Dermis lymphatic vessel endothelial cell (primary cell): ENCODE data around the gene RAET1L. TPM values are rescaled to one million over a fixed set of nuclear protein-coding genes. Genes with fewer than 3 reads are reported as not detected.

Experiments
- total RNA-seq: library from RNA; depleted of rRNA; stranded (reverse); fragments of >200 nt; gene quantifications from 2 replicates; pipeline ENCODE4 v1.2.1, GENCODE V29; 2014

The RAET1L gene, protein sequence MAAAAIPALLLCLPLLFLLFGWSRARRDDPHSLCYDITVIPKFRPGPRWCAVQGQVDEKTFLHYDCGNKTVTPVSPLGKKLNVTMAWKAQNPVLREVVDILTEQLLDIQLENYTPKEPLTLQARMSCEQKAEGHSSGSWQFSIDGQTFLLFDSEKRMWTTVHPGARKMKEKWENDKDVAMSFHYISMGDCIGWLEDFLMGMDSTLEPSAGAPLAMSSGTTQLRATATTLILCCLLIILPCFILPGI
- not detected in 2 replicates for total RNA-seq

DNA sequence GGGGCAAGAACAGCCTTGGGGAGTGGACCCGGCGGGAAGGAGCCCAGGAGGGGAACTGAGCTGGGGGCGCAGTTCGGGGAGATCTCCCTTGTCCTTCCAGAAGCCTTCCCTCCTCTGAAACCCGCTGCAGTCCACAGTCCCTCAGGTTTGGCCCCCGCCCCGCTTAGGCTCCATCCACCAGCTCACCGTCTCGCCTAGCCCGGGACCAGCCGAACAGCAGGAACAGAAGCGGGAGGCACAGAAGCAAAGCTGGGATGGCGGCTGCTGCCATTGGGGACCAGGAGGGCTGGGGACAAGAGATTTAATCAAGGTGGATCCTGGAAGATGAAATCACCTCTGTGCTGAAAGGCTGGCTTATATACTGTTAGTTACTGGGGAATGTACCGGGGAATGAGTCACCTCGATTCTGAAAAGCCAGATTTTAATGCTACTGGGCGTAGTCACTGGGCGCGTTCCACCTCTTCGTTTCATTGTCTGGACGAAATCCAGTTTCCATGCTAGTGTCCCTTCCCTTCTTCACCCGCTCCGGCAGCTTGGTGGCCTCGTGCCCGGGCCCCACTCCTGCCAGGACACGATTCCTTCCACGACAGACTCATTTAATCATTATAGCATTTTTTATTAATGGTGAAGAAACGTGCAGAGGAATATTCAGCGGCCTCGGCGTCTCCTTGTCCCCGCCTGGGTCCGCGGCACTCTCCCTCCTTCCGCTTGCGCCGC, at the start of gene RAET1L:
Gene RAET1L, minus strand, starts transcription at position 332 of the 717 bp plus-strand sequence. Its CDS starts 61 bp downstream, at position 271.

DNA sequence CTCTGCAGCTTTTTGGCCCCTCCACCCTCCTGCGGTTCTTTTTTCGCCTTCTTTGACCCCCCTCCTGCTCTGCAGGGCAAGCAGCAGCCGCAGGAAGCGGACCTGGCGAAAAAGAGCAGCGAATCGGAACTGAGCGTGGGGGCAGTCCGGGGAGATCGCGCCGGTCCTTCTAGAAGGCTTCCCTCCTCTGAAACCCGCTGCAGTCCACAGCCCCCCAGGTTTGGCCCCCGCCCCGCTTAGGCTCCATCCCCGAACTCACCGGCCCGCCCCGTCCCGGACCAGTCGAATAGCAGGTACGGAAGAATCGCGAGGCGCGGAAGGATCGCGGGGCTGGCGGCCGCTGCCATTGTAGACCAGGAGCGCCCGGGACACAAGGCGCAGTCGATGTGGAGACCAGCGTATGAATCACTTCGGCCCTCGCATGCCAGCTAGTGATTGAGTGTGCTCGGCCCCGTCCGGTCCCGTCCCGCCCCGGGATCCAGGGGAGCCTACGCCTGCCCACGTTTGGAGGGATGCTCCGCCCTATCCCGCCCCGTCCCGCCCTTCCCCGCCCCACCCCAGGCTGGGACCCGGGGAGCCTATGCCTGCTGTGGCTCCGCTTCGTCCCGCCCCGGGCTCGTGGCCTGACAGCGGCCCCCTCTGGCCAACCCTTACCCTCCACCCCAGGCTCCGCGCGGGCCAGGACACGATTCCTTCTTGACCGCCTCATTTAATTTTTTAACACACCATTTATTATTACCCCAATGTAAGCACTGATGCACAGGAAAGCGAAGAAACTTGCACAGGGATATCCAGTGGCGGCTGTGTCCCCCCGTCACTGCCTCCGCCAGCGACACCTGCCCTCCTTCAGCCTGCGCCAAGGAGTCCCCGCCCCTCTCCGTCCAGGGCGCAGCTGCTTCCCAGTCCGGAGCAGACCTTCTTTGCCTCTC, 43.7 kb upstream of the RAET1L start, which contains the start of gene ULBP3:
Gene ULBP3, minus strand, starts transcription at position 402 of the 929 bp plus-strand sequence. Its CDS starts 55 bp downstream, at position 347.

Other genes starting within 250 kb of the RAET1L start
- gene LRP11, start 161.2 kb downstream of the RAET1L start, total RNA-seq: 11.8 and 12.0 TPM in 2 replicates
- gene RAET1E, start 127.4 kb downstream of the RAET1L start, total RNA-seq: not detected in 2 replicates
- 0.11 TPM in 1 of 2 replicates, not detected in the other for gene RAET1G, start 102.4 kb downstream of the RAET1L start, total RNA-seq
- 0.69 and 2.1 TPM in 2 replicates for gene ULBP2, start 83.5 kb downstream of the RAET1L start, total RNA-seq
- gene ULBP1, start 61.6 kb downstream of the RAET1L start, total RNA-seq: under 0.01 and 0.11 TPM in 2 replicates
- 4.1 and 5.0 TPM in 2 replicates for gene ULBP3, start 43.6 kb upstream of the RAET1L start, total RNA-seq
- not detected in 2 replicates for gene PPP1R14C, start 117.5 kb upstream of the RAET1L start, total RNA-seq